NT2/D1 (cell line): ENCODE measurements around the gene TTF1.

Experiments used
- SUZ12 ChIP-seq: IDR thresholded peaks from 2 replicates; pipeline ENCODE4 v1.6.1; 2011; ENCODE audit not compliant: insufficient read length, insufficient read depth; ENCODE audit errors: extremely low read depth
- YY1 ChIP-seq: IDR thresholded peaks from 2 replicates; pipeline ENCODE4 v1.6.1; 2011; ENCODE audit not compliant: insufficient read length, insufficient read depth
- ZNF274 ChIP-seq: IDR thresholded peaks from 2 replicates; pipeline ENCODE4 v1.6.1; 2011; ENCODE audit warnings: mild to moderate bottlenecking, low read depth, low read length

DNA sequence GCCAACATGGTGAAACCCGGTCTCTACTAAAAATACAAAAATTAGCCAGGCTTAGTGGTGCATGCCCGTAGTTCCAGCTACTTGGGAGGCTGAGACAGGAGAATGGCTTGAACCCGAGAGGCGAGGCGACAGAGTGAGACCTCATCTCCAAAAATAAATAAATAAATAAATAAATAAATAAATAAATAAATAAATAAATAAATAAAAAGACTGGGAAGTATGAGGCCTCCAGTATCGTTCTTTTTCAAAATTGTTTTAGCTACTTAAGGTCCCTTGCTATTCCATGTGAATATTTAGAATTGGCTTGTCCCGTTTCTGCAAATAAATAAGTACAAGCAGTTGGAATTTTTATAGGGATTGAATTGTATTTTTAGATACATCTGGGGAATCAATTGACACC is 48.9 kb downstream of the TTF1 start:
- TF ChIP-seq YY1: no peak
- no peak for TF ChIP-seq SUZ12
- no peak for TF ChIP-seq ZNF274
